ENCODE results near the gene KCNQ5.

The KCNQ5 gene

GRCh38 chr6:73041051-73041450, 419.2 kb downstream of the KCNQ5 start:
- TF ChIP-seq CTCF (IDR thresholded peaks at IDR 0.05; ENCODE audit: low read depth, low read length, missing control alignments): no peak
- H3K4me3 ChIP-seq (ENCODE audit: low read depth, low read length): no peak overlapping the region
- DNase-seq (ENCODE audit: low read depth): no peak
- in situ Hi-C loops (cut with HindIII; ENCODE audit: low sequenced_read_pairs): no loop called here

GRCh38 chr6:73042892-73043291, 421.0 kb downstream of the KCNQ5 start:
- no peak for DNase-seq (ENCODE audit: low read depth)
- in situ Hi-C loops (cut with HindIII; ENCODE audit: low sequenced_read_pairs): no loop called here
- no peak overlapping the region for H3K4me3 ChIP-seq (ENCODE audit: low read depth, low read length)
- no peak for TF ChIP-seq CTCF (IDR thresholded peaks at IDR 0.05; ENCODE audit: low read depth, low read length, missing control alignments)

- DNase-seq (ENCODE audit: low read depth): peak; percentile 20
- in situ Hi-C loops (cut with HindIII; ENCODE audit: low sequenced_read_pairs): no loop called here
- no peak for TF ChIP-seq CTCF (IDR thresholded peaks at IDR 0.05; ENCODE audit: low read depth, low read length, missing control alignments)
- H3K4me3 ChIP-seq (ENCODE audit: low read depth, low read length): no peak overlapping the region
These were observed 421.6 kb downstream of the KCNQ5 start for GRCh38 chr6:73043446-73043845.

GRCh38 chr6:73045609-73046008, 423.7 kb downstream of the KCNQ5 start:
- H3K4me3 ChIP-seq (ENCODE audit: low read depth, low read length): no peak overlapping the region
- in situ Hi-C loops (cut with HindIII; ENCODE audit: low sequenced_read_pairs): no loop called here
- no peak for TF ChIP-seq CTCF (IDR thresholded peaks at IDR 0.05; ENCODE audit: low read depth, low read length, missing control alignments)
- no peak for DNase-seq (ENCODE audit: low read depth)

- H3K4me3 ChIP-seq (ENCODE audit: low read depth, low read length): no peak overlapping the region
- TF ChIP-seq CTCF (IDR thresholded peaks at IDR 0.05; ENCODE audit: low read depth, low read length, missing control alignments): no peak
- DNase-seq (ENCODE audit: low read depth): no peak
- in situ Hi-C loops (cut with HindIII; ENCODE audit: low sequenced_read_pairs): no loop called here
These were observed 425.9 kb downstream of the KCNQ5 start for GRCh38 chr6:73047801-73048200.

GRCh38 chr6:73049971-73050594, 428.2 kb downstream of the KCNQ5 start:
- no peak for DNase-seq (ENCODE audit: low read depth)
- no peak for TF ChIP-seq CTCF (IDR thresholded peaks at IDR 0.05; ENCODE audit: low read depth, low read length, missing control alignments)
- no peak overlapping the region for H3K4me3 ChIP-seq (ENCODE audit: low read depth, low read length)
- in situ Hi-C loops (cut with HindIII; ENCODE audit: low sequenced_read_pairs): no loop called here

Measured in astrocyte of the cerebellum (primary cell).